Astrocyte (in vitro differentiated cells and primary cell): Measurements from ENCODE around the gene GPX4. TPM values are rescaled to one million over a fixed set of nuclear protein-coding genes. Genes with fewer than 3 reads are reported as not detected.

Experiments
- DNase-seq: peaks from one replicate; pipeline ENCODE4 v3.0.0-alpha.2; 2010; ENCODE audit warnings: low read depth
- FAIRE-seq: peaks from 2 replicates; lab custom pipeline; 2011; peaks lifted over from hg19 to GRCh38; lab: Jason Lieb, UNC
- H2AFZ ChIP-seq: 2 replicates; pipeline ENCODE4 v1.6.0; 2012; ENCODE audit warnings: low read depth, low read length, inconsistent platforms
- H3K27ac ChIP-seq: 2 replicates; pipeline ENCODE4 v1.5.1; 2011; ENCODE audit warnings: low read depth, low read length, inconsistent platforms
- H3K27me3 ChIP-seq: 2 replicates; pipeline ENCODE4 v1.6.0; 2011; ENCODE audit warnings: low read length, inconsistent platforms; ENCODE audit not compliant: insufficient read depth
- H3K36me3 ChIP-seq: 2 replicates; pipeline ENCODE4 v1.5.1; 2011; ENCODE audit warnings: low read length, inconsistent platforms; ENCODE audit not compliant: insufficient read depth
- H3K4me1 ChIP-seq: 2 replicates; pipeline ENCODE4 v1.5.1; 2011; ENCODE audit warnings: low read length, inconsistent platforms; ENCODE audit not compliant: insufficient read depth
- H3K4me2 ChIP-seq: 2 replicates; pipeline ENCODE4 v1.6.0; 2012; ENCODE audit warnings: low read length, inconsistent platforms
- H3K4me3 ChIP-seq: 2 replicates; pipeline ENCODE4 v1.5.1; 2011; ENCODE audit warnings: low read depth, mild to moderate bottlenecking, low read length, inconsistent platforms; ENCODE audit not compliant: insufficient read depth
- H3K79me2 ChIP-seq: 2 replicates; pipeline ENCODE4 v1.6.0; 2012; ENCODE audit warnings: mild to moderate bottlenecking, low read length, inconsistent platforms; ENCODE audit not compliant: insufficient read depth
- H3K9ac ChIP-seq: 2 replicates; pipeline ENCODE4 v1.6.0; 2012; ENCODE audit warnings: mild to moderate bottlenecking, low read length, inconsistent platforms
- H3K9me3 ChIP-seq: 2 replicates; pipeline ENCODE4 v1.5.1; 2012; ENCODE audit warnings: low read depth, mild to moderate bottlenecking, low read length, inconsistent platforms; ENCODE audit not compliant: insufficient read depth
- H4K20me1 ChIP-seq: 2 replicates; pipeline ENCODE4 v1.6.0; 2012; ENCODE audit warnings: low read length, inconsistent platforms; ENCODE audit not compliant: insufficient read depth
- H3K27ac Mint-ChIP-seq: one replicate; pipeline ENCODE4 v1.8.0; 2021; ENCODE audit warnings: mild to moderate bottlenecking, mixed read lengths; ENCODE audit not compliant: unreplicated experiment
- H3K27me3 Mint-ChIP-seq: one replicate; pipeline ENCODE4 v1.8.0; 2021; ENCODE audit warnings: low read depth, mixed read lengths; ENCODE audit not compliant: unreplicated experiment
- H3K36me3 Mint-ChIP-seq: one replicate; pipeline ENCODE4 v1.8.0; 2021; ENCODE audit warnings: low read depth, mixed read lengths; ENCODE audit not compliant: unreplicated experiment
- H3K4me1 Mint-ChIP-seq: one replicate; pipeline ENCODE4 v1.8.0; 2021; ENCODE audit warnings: low read depth, mixed read lengths; ENCODE audit not compliant: unreplicated experiment
- H3K4me3 Mint-ChIP-seq: one replicate; pipeline ENCODE4 v1.8.0; 2021; ENCODE audit warnings: mild to moderate bottlenecking, moderate library complexity, mixed read lengths; ENCODE audit not compliant: unreplicated experiment
- H3K9me3 Mint-ChIP-seq: one replicate; pipeline ENCODE4 v1.8.0; 2021; ENCODE audit warnings: mild to moderate bottlenecking, mixed read lengths; ENCODE audit not compliant: unreplicated experiment
- EZH2 ChIP-seq: IDR thresholded peaks from 2 replicates; pipeline ENCODE4 v1.6.1; 2012; ENCODE audit warnings: mild to moderate bottlenecking, low read length, inconsistent platforms; ENCODE audit not compliant: insufficient read depth
- total RNA-seq: library from RNA; stranded (reverse); gene quantifications from 2 replicates; pipeline ENCODE4 v1.2.1, GENCODE V29; 2021
- TF ChIP-seq, protein P1 (sequence below): IDR thresholded peaks from 2 replicates; pipeline ENCODE4 v1.5.1; 2011; ENCODE audit warnings: low read depth, mild to moderate bottlenecking, inconsistent platforms, low read length, moderate library complexity; ENCODE audit not compliant: insufficient read depth

Gene GPX4
- total RNA-seq, 1 donor from 2014 or later = 325 TPM

DNA sequence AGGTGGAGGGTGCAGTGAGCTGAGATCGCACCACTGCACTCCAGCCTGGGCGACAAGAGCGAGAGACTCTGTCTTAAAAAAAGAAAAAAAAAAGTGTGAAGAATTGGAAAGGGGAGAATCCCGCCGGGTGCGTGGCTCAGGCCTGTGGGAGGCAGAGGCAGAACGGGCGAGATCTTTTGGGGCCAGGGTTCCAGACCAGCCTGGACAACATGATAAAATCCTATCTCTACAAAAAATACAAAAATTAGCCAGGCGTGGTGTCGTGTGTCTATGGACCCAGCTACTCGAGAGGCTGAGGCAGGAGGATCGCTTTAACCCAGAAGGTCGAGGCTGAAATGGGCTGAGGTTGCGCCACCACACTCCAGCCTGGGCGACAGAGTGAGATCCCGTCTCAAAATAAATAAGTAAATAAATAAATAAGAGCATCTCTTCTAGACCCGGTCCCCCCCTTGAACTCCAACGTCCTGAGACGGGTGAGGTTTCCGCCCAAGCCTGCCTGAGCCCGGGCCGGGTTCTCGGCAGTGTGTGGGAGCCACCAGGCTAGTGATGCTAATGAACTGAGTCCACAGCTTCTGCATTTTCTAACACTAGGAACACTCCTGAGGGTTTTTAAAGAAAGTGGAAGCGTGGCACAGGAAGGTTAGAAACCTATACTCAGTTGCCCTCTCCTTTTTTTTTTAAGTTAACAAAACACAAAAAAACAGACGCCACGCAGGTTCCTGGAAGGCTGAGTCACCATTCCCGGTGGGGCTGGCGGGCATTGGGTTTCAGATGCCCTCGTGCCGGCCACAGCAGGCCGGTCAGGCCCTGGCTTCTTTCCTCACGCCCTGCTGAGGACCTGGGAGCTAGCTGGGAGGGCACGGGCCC, 22.0 kb downstream of the GPX4 start:
- H3K4me1 ChIP-seq = peaks cover 13% of the 10 kb centered on the region
- Mint-ChIP-seq H3K36me3 (peaks cover 16% of the 10 kb centered on the region), H3K27me3 (no peaks in the 10 kb centered on the region), H3K9me3 (peaks cover 2% of the 10 kb centered on the region), H3K4me1 (no peaks in the 10 kb centered on the region), H3K27ac (peak overlapping the region; percentile 78), H3K4me3 (no peak overlapping the region)
- DNase-seq (peak; percentile 72), FAIRE-seq (no peak)
- peak overlapping the region; percentile 9 for H3K9ac ChIP-seq
- H3K36me3 ChIP-seq = peaks cover 9% of the 10 kb centered on the region
- no peak overlapping the region for H3K4me3 ChIP-seq
- H4K20me1 ChIP-seq = peaks cover 60% of the 10 kb centered on the region
- TF ChIP-seq EZH2 = no peak
- TF ChIP-seq, protein P1, sequence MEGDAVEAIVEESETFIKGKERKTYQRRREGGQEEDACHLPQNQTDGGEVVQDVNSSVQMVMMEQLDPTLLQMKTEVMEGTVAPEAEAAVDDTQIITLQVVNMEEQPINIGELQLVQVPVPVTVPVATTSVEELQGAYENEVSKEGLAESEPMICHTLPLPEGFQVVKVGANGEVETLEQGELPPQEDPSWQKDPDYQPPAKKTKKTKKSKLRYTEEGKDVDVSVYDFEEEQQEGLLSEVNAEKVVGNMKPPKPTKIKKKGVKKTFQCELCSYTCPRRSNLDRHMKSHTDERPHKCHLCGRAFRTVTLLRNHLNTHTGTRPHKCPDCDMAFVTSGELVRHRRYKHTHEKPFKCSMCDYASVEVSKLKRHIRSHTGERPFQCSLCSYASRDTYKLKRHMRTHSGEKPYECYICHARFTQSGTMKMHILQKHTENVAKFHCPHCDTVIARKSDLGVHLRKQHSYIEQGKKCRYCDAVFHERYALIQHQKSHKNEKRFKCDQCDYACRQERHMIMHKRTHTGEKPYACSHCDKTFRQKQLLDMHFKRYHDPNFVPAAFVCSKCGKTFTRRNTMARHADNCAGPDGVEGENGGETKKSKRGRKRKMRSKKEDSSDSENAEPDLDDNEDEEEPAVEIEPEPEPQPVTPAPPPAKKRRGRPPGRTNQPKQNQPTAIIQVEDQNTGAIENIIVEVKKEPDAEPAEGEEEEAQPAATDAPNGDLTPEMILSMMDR = no peak
- H2AFZ ChIP-seq = no peak overlapping the region
- H3K27ac ChIP-seq = peak overlapping the region; percentile 39
- peak overlapping the region; percentile 19 for H3K4me2 ChIP-seq
- peaks cover 62% of the 10 kb centered on the region for H3K79me2 ChIP-seq
- H3K9me3 ChIP-seq = no peaks in the 10 kb centered on the region
- H3K27me3 ChIP-seq = no peaks in the 10 kb centered on the region

DNA sequence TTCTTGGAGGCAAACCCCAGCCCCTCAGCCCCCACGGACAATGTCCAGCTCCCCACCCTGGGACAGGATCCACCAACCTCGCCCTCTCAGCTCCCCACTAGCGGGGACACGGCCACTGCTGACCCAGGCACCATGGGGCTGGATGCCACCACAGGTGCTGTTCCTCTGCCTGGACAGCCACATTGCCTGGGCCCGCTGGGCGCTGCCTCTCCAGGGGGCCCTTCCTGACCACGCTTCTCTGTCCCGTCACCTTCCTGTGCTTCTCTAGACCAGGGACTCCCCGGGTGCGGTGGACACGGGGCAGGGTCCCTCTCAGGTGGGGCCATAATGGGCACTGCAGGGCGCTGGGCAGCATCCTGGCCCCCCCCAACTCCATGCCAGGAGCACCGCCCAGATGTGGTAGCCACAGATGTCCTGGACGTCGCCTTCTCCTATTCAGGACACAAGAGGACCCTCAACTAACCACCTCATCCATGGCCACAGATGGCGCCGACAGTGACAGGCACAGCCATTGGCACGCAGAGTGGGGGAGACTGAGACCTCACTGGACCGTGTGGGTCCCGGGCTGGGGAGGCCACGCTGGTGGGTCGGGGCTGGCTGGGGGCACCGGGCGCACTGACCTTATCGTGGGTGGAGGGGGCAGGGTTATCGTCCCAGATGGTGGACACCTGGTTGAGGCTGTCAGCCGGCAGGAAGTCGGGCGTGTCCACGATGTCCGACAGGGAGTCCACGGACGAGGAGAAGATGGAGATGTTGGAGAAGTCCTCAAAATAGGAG, 23.4 kb downstream of the GPX4 start:
- no peak overlapping the region for H3K27ac Mint-ChIP-seq
- peaks cover 2% of the 10 kb centered on the region for H3K9me3 Mint-ChIP-seq
- no peak overlapping the region for H3K4me3 Mint-ChIP-seq
- Histone ChIP-seq H3K4me3 (no peak overlapping the region), H3K36me3 (peaks cover 2% of the 10 kb centered on the region), H3K27ac (no peak overlapping the region), H3K9ac (peak overlapping the region; percentile 9), H3K9me3 (no peaks in the 10 kb centered on the region), H3K79me2 (peaks cover 74% of the 10 kb centered on the region), H3K4me1 (peaks cover 20% of the 10 kb centered on the region), H3K27me3 (no peaks in the 10 kb centered on the region), H4K20me1 (peaks cover 59% of the 10 kb centered on the region), H3K4me2 (no peak overlapping the region), H2AFZ (no peak overlapping the region)
- TF ChIP-seq, protein P1 = no peak
- TF ChIP-seq EZH2 = no peak
- no peaks in the 10 kb centered on the region for H3K4me1 Mint-ChIP-seq
- FAIRE-seq = no peak
- H3K27me3 Mint-ChIP-seq = no peaks in the 10 kb centered on the region
- DNase-seq = no peak
- H3K36me3 Mint-ChIP-seq = peaks cover 10% of the 10 kb centered on the region
